HEK293 (cell line): ENCODE data around the gene STK10.
A peak's percentile ranks its signal among the peaks of the same experiment; 100 is the strongest.

Experiments
- CTCF ChIA-PET: fragments of 350-600 bp; formaldehyde crosslinking; extraction: SDS; loops from one replicate; lab custom pipeline; 2021; ENCODE audit warnings: antibody characterized with exemption; lab: Yijun Ruan, JAX
- POLR2A ChIA-PET: fragments of 300-600 bp; formaldehyde crosslinking; extraction: SDS; loops from one replicate; lab custom pipeline; 2020; ENCODE audit warnings: antibody characterized with exemption, inconsistent platforms; lab: Yijun Ruan, JAX
- H3K27ac ChIP-seq: fragments of 200-500 bp; sonication (Bioruptor generic); 2 replicates; pipeline ENCODE4 v1.5.1; 2014; ENCODE audit warnings: low read depth, low read length, control low read depth, inconsistent platforms; ENCODE audit errors: extremely low read depth
- H3K36me3 ChIP-seq, 2 experiments: fragments of 200-500 bp in 1 of 2; sonication (Bioruptor generic) in 1 of 2; 1 replicate in 1 of 2; 2 replicates in 1 of 2; pipeline ENCODE4 v1.5.1; 2014 to 2017; ENCODE audit warnings: inconsistent platforms in 2 of 2, low read length in 2 of 2; ENCODE audit not compliant: control insufficient read depth in 2 of 2, insufficient read depth in 1 of 2
- H3K4me1 ChIP-seq: fragments of 200-500 bp; sonication (Bioruptor generic); 2 replicates; pipeline ENCODE4 v1.5.1; 2014; ENCODE audit warnings: mild to moderate bottlenecking, low read length, inconsistent platforms; ENCODE audit not compliant: control insufficient read depth, insufficient read depth
- H3K4me3 ChIP-seq: 2 replicates; pipeline ENCODE4 v1.5.1; 2011; ENCODE audit warnings: low read depth, mild to moderate bottlenecking, control low read depth, low read length, moderate library complexity
- H3K9me3 ChIP-seq: fragments of 200-500 bp; sonication (Bioruptor generic); 2 replicates; pipeline ENCODE4 v1.5.1; 2014; ENCODE audit warnings: low read depth, low read length, inconsistent platforms; ENCODE audit not compliant: control insufficient read depth, insufficient read depth
- KLF1 ChIP-seq: fragments of 450-650 bp; formaldehyde crosslinking; IDR thresholded peaks from 2 replicates; pipeline ENCODE4 v1.5.1; 2016; ENCODE audit warnings: missing biosample characterization, missing genetic modification characterization
- KLF9 ChIP-seq: fragments of 450-650 bp; formaldehyde crosslinking; IDR thresholded peaks from 2 replicates; pipeline ENCODE4 v1.5.1; 2016; ENCODE audit warnings: missing biosample characterization, missing genetic modification characterization, low read depth
- OSR2 ChIP-seq: fragments of 450-650 bp; formaldehyde crosslinking; IDR thresholded peaks from 2 replicates; pipeline ENCODE4 v1.5.1; 2016; ENCODE audit warnings: missing biosample characterization, missing genetic modification characterization
- PRDM1 ChIP-seq: fragments of 450-650 bp; formaldehyde crosslinking; IDR thresholded peaks from 2 replicates; pipeline ENCODE4; 2016; ENCODE audit warnings: missing biosample characterization, missing genetic modification characterization
- SCRT2 ChIP-seq: fragments of 450-650 bp; formaldehyde crosslinking; IDR thresholded peaks from 2 replicates; pipeline ENCODE4 v1.5.1; 2016; ENCODE audit warnings: missing biosample characterization, missing genetic modification characterization
- ZFHX2 ChIP-seq: fragments of 450-650 bp; formaldehyde crosslinking; conservative IDR thresholded peaks from 2 replicates; pipeline ENCODE4 v1.5.1; 2016; ENCODE audit warnings: missing biosample characterization, missing genetic modification characterization
- ZIC2 ChIP-seq: fragments of 450-650 bp; formaldehyde crosslinking; IDR thresholded peaks from 2 replicates; pipeline ENCODE4 v1.5.1; 2016; ENCODE audit warnings: missing biosample characterization, missing genetic modification characterization
- ZNF133 ChIP-seq: fragments of 450-650 bp; formaldehyde crosslinking; IDR thresholded peaks from 2 replicates; pipeline ENCODE4 v1.5.1; 2016; ENCODE audit warnings: missing biosample characterization, missing genetic modification characterization
- ZNF350 ChIP-seq: fragments of 450-650 bp; formaldehyde crosslinking; IDR thresholded peaks from 2 replicates; pipeline ENCODE4 v1.5.0; 2017; ENCODE audit warnings: missing biosample characterization, mild to moderate bottlenecking, missing genetic modification characterization
- ZNF366 ChIP-seq: fragments of 450-650 bp; formaldehyde crosslinking; conservative IDR thresholded peaks from 2 replicates; pipeline ENCODE4 v1.5.1; 2016; ENCODE audit warnings: missing biosample characterization, missing genetic modification characterization
- ZNF433 ChIP-seq: fragments of 450-650 bp; formaldehyde crosslinking; IDR thresholded peaks from 2 replicates; pipeline ENCODE4 v1.5.1; 2016; ENCODE audit warnings: missing biosample characterization, missing genetic modification characterization, low read depth
- ZNF514 ChIP-seq: fragments of 450-650 bp; formaldehyde crosslinking; IDR thresholded peaks from 2 replicates; pipeline ENCODE4 v1.5.1; 2016; ENCODE audit warnings: missing biosample characterization, missing genetic modification characterization
- ZNF571 ChIP-seq: fragments of 450-650 bp; formaldehyde crosslinking; IDR thresholded peaks from 2 replicates; pipeline ENCODE4 v1.5.0; 2017; ENCODE audit warnings: missing biosample characterization, missing genetic modification characterization
- ZNF596 ChIP-seq: fragments of 450-650 bp; IDR thresholded peaks from 2 replicates; pipeline ENCODE4 v1.5.0; 2018; ENCODE audit warnings: missing biosample characterization, mild to moderate bottlenecking, missing genetic modification characterization, moderate library complexity
- ZNF621 ChIP-seq: fragments of 450-650 bp; formaldehyde crosslinking; IDR thresholded peaks from 2 replicates; pipeline ENCODE4 v1.5.1; 2017; ENCODE audit warnings: missing biosample characterization, missing genetic modification characterization
- ZNF670 ChIP-seq: fragments of 450-650 bp; formaldehyde crosslinking; IDR thresholded peaks from 2 replicates; pipeline ENCODE4 v1.5.1; 2016; ENCODE audit warnings: missing biosample characterization, missing genetic modification characterization, low read depth
- ZNF776 ChIP-seq: fragments of 450-650 bp; formaldehyde crosslinking; IDR thresholded peaks from 2 replicates; pipeline ENCODE4 v1.5.0; 2017; ENCODE audit warnings: missing biosample characterization, missing genetic modification characterization, borderline replicate concordance
- TF ChIP-seq, protein P1 (sequence below): fragments of 450-650 bp; formaldehyde crosslinking; IDR thresholded peaks from 2 replicates; pipeline ENCODE4 v1.5.1; 2017; ENCODE audit warnings: missing biosample characterization, missing genetic modification characterization

Gene STK10

DNA sequence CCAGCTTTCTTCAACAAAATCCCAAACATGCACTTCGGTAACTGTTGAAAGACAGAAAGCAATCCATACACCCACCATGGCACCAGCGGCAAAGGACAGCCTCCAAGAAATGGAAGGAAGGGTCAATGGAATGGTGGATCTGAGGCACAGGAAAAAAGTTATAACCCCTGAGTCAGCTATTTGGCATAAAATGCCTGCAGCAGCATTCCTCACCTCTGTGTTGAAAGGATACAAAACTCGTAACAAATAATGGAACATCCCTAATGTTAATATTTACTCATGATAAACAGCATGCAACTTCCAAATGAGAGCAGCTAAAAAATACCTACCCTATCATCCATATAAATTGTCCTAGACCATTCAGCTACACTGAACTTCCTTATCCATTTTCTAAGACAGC is 191.0 kb downstream of the STK10 start (continued):
- TF ChIP-seq, protein P1, sequence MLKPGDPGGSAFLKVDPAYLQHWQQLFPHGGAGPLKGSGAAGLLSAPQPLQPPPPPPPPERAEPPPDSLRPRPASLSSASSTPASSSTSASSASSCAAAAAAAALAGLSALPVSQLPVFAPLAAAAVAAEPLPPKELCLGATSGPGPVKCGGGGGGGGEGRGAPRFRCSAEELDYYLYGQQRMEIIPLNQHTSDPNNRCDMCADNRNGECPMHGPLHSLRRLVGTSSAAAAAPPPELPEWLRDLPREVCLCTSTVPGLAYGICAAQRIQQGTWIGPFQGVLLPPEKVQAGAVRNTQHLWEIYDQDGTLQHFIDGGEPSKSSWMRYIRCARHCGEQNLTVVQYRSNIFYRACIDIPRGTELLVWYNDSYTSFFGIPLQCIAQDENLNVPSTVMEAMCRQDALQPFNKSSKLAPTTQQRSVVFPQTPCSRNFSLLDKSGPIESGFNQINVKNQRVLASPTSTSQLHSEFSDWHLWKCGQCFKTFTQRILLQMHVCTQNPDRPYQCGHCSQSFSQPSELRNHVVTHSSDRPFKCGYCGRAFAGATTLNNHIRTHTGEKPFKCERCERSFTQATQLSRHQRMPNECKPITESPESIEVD, result no peak

- ChIA-PET POLR2A (interaction anchor here (1.1 kb wide), 1 partner anchor 14 kb away, joined by 4 read pairs; the partner anchor contains the start of gene FBXW11), CTCF (interaction anchor here (0.7 to 1.5 kb wide), 4 partner anchors 8 to 84 kb away, joined by 3 to 4 read pairs (median 4); no protein-coding TSS in a partner anchor)
- peaks cover 14% of the 10 kb centered on the region in 2 experiments; a peak in 2 of 3 replicates for H3K36me3 ChIP-seq
- peaks cover 5% of the 10 kb centered on the region; the same call in 1 of the 2 replicates for H3K4me1 ChIP-seq
- no peak overlapping the region for H3K4me3 ChIP-seq
- TF ChIP-seq KLF1 (tag by site-specific recombination) (no peak), ZNF621 (no peak), ZNF571 (no peak), ZNF350 (no peak), ZNF776 (tag by site-specific recombination) (no peak), ZNF514 (tag by site-specific recombination) (no peak), ZNF133 (tag by site-specific recombination) (no peak), ZNF670 (tag by site-specific recombination) (no peak), ZIC2 (tag by site-specific recombination) (no peak), ZFHX2 (no peak), SCRT2 (tag by site-specific recombination) (no peak), ZNF433 (no peak)
- no peak overlapping the region for H3K27ac ChIP-seq
- no peaks in the 10 kb centered on the region for H3K9me3 ChIP-seq
Measured at GRCh38 chr5:171992813-171993212, 195.2 kb downstream of the STK10 start.

DNA sequence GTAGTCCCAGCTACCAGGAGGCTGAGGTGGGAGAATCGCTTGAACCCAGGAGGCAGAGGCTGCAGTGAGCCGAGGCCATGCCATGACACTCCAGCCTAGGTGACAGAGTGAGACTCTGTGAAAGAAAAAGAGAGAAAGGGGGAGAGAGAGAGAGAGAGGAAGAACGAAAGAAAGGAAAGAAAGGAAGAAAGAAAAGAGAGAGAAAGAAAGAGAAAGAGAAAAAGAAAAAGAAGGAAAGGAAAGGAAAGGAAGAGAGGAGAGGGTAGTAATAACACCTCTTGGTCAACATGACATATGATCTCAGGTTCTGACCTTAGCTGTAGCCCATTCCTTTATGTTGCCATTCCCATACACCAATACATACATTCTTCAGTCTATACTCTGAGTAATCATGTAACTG is 195.7 kb downstream of the STK10 start:
- Histone ChIP-seq H3K4me3 (no peak overlapping the region), H3K27ac (no peak overlapping the region), H3K36me3 (peaks cover 14% of the 10 kb centered on the region in 2 experiments; a peak in 2 of 3 replicates), H3K9me3 (no peaks in the 10 kb centered on the region), H3K4me1 (peaks cover 4% of the 10 kb centered on the region; the same call in 1 of the 2 replicates)
- ChIA-PET CTCF (interaction anchor here (0.7 to 1.2 kb wide), 2 partner anchors 8 to 20 kb away, joined by 3 to 4 read pairs; no protein-coding TSS in a partner anchor), POLR2A (interaction anchor here (1.0 kb wide), 1 partner anchor 14 kb away, joined by 3 read pairs; the partner anchor contains the start of gene FBXW11)
- peak; percentile 96 for TF ChIP-seq PRDM1
- peak; percentile 41; the same call in 1 of the 2 replicates for TF ChIP-seq ZNF596 (tag by site-specific recombination)
- TF ChIP-seq OSR2, result no peak
- TF ChIP-seq ZNF366, result peak; percentile 83
- no peak for TF ChIP-seq KLF9 (tag by site-specific recombination)
